Naive thymus-derived CD4-positive, alpha-beta T cell (primary cell): ENCODE data around the gene TLE2. TPM values are rescaled to one million over a fixed set of nuclear protein-coding genes. Genes with fewer than 3 reads are reported as not detected.
"Not testable (repeated sequence)": the region's sequence is repeated elsewhere in the genome, so short reads cannot be mapped to it uniquely, and the experiment has no call there.

ENCODE experiments used
- ATAC-seq: fragments of 150-1000 bp; cut with Tn5 transposase; 2 replicates; pipeline ENCODE4 v1.10.0; 2021; ENCODE audit warnings: mild to moderate bottlenecking, moderate library complexity
- CTCF ChIA-PET: fragments of 350-600 bp; sonication (Branson Sonifier 250); formaldehyde crosslinking; loops from one replicate; lab custom pipeline; 2021; ENCODE audit warnings: antibody characterized with exemption; lab: Charles Lee
- POLR2A ChIA-PET: fragments of 350-600 bp; sonication (Branson Sonifier 250); formaldehyde crosslinking; loops from one replicate; lab custom pipeline; 2021; ENCODE audit warnings: antibody characterized with exemption, inconsistent platforms; lab: Charles Lee
- DNase-seq, 9 donors: peaks; one replicate each; pipeline versions ENCODE4 v3.0.0 to v3.0.0-alpha.2; 2020 to 2022; ENCODE audit warnings: mixed read lengths in 1 of 9
- H3K27ac ChIP-seq: one replicate; pipeline ENCODE4 v1.7.0; 2013; ENCODE audit warnings: mild to moderate bottlenecking, low read depth, low read length, moderate library complexity
- H3K27me3 ChIP-seq, 2 donors: one replicate each; pipeline ENCODE4 v1.7.0; 2013; ENCODE audit warnings: low read length in 2 of 2, mild to moderate bottlenecking in 2 of 2, moderate library complexity in 2 of 2; ENCODE audit not compliant: control insufficient read depth in 2 of 2, insufficient read depth in 2 of 2
- H3K36me3 ChIP-seq, 3 experiments: 1 replicate in 2 of 3; 2 replicates in 1 of 3; pipeline ENCODE4 v1.7.0; 2013; ENCODE audit warnings: low read length in 3 of 3, mild to moderate bottlenecking in 3 of 3, moderate library complexity in 1 of 3; ENCODE audit not compliant: insufficient read depth in 3 of 3, control insufficient read depth in 2 of 3
- H3K4me1 ChIP-seq, 2 donors: one replicate each; pipeline ENCODE4 v1.7.0; 2013; ENCODE audit warnings: low read length in 2 of 2, mild to moderate bottlenecking in 2 of 2, moderate library complexity in 1 of 2; ENCODE audit not compliant: control insufficient read depth in 2 of 2, insufficient read depth in 2 of 2
- H3K4me3 ChIP-seq: 2 replicates; pipeline ENCODE4 v1.7.0; 2013; ENCODE audit warnings: mild to moderate bottlenecking, low read length
- H3K9me3 ChIP-seq, 3 experiments: 1 replicate in 2 of 3; 2 replicates in 1 of 3; pipeline ENCODE4 v1.7.0; 2013; ENCODE audit warnings: low read length in 3 of 3; ENCODE audit not compliant: control insufficient read depth in 2 of 3
- H3K27ac Mint-ChIP-seq, 9 donors: one replicate each; pipeline ENCODE4 v1.8.0; 2020 to 2022; ENCODE audit warnings: mixed read lengths in 9 of 9, mild to moderate bottlenecking in 8 of 9, moderate library complexity in 5 of 9, inconsistent platforms in 2 of 9
- H3K27me3 Mint-ChIP-seq, 5 donors: one replicate each; pipeline ENCODE4 v1.8.0; 2021 to 2022; ENCODE audit warnings: mixed read lengths in 5 of 5, mild to moderate bottlenecking in 1 of 5
- H3K36me3 Mint-ChIP-seq, 5 donors: one replicate each; pipeline ENCODE4 v1.8.0; 2020 to 2022; ENCODE audit warnings: mixed read lengths in 5 of 5, mild to moderate bottlenecking in 3 of 5, inconsistent platforms in 1 of 5
- H3K4me1 Mint-ChIP-seq, 7 donors: one replicate each; pipeline ENCODE4 v1.8.0; 2020 to 2022; ENCODE audit warnings: mixed read lengths in 7 of 7, mild to moderate bottlenecking in 3 of 7, inconsistent platforms in 1 of 7
- H3K4me3 Mint-ChIP-seq, 10 donors: one replicate each; pipeline ENCODE4 v1.8.0; 2020 to 2022; ENCODE audit warnings: mild to moderate bottlenecking in 10 of 10, mixed read lengths in 10 of 10, moderate library complexity in 6 of 10, inconsistent platforms in 2 of 10
- H3K9me3 Mint-ChIP-seq, 11 donors: one replicate each; pipeline ENCODE4 v1.8.0; 2020 to 2022; ENCODE audit warnings: mixed read lengths in 11 of 11, mild to moderate bottlenecking in 4 of 11, inconsistent platforms in 1 of 11, moderate library complexity in 1 of 11
- intact Hi-C, 2 donors: fragments of 100-400 bp; cut with micrococcal nuclease; formaldehyde crosslinking; loops; one replicate each; pipeline ENCODE4 v1.15.1; 2023
- polyA plus RNA-seq, 2 donors: library from polyadenylated mRNA; unstranded; fragments of 300-500 nt; fragmentation: Illumina TruSeq; gene quantifications; one replicate each; pipeline ENCODE4 v1.2.3, GENCODE V29; 2021
- total RNA-seq, 6 experiments: library from RNA in 5 of 6; stranded (reverse) in 5 of 6; gene quantifications; 1 replicate in 5 of 6; 2 replicates in 1 of 6; pipeline ENCODE4 v1.2.3 and lab custom pipeline; 2021 to 2026

The TLE2 gene
- total and polyA plus RNA-seq, 7 experiments from 2014 or later, result 1.1 to 33.6 (median 14.3) TPM

DNA sequence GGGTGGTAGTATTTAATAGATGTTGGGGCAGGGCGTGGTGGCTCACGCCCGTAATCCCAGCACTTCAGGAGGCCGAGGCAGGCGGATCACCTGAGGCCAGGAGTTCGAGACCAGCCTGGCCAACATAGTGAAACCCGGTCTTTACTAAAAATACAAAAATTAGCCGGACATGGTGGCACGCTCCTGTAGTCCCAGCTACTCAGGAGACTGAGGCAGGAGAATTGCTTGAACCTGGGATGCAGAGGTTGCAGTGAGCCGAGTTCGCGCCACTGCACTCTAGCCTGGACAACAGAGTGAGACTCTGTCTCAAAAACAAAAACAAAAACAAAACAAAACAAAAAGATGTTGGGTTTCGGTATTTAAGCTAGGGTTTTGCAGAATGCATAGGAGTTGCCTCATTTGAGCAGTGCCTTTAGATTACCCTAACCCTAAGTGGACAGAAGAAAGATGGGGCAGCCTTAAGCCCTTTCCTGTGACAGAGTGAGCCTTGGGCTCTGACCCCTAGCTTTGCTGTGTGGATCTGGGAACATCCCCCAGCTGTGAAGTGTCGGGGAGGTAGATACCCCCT lies 8.0 kb upstream of the TLE2 start:
- ChIA-PET CTCF (interaction anchor here (2.7 kb wide), 1 partner anchor 25 kb away, joined by 18 read pairs; the partner anchor contains the start of gene TLE5), POLR2A (interaction anchor here (0.6 to 9.9 kb wide), 10 partner anchors 9 to 1447 kb away, joined by 3 to 359 read pairs (median 6); partner anchors contain the start of genes TLE2, TLE5 and TLE6)
- H3K27me3 Mint-ChIP-seq, result peaks cover 0 to 30% (median 0%) of the 10 kb centered on the region in 5 donors
- not testable (repeated sequence) for H3K4me3 ChIP-seq, ATAC-seq, H3K36me3 ChIP-seq, H3K27me3 ChIP-seq, H3K9me3 ChIP-seq, H3K9me3 Mint-ChIP-seq, DNase-seq, H3K36me3 Mint-ChIP-seq
- Histone ChIP-seq H3K4me1 (peaks cover 11 to 16% of the 10 kb centered on the region in 2 donors), H3K27ac (peak overlapping the region; percentile 76)
- peak overlapping the region; percentile 49 to 97 (median 92) for H3K4me3 Mint-ChIP-seq
- intact Hi-C loops, result loop anchor here (1.0 to 5.0 kb wide), 3 partner anchors 9 to 950 kb away; partner anchors contain the start of genes EEF2 (in 1 of the 2) and NCLN (in 1 of the 2)
- peak overlapping the region; percentile 26 to 99 (median 96) for H3K27ac Mint-ChIP-seq
- H3K4me1 Mint-ChIP-seq, result peaks cover 21 to 39% (median 27%) of the 10 kb centered on the region in 7 donors

DNA sequence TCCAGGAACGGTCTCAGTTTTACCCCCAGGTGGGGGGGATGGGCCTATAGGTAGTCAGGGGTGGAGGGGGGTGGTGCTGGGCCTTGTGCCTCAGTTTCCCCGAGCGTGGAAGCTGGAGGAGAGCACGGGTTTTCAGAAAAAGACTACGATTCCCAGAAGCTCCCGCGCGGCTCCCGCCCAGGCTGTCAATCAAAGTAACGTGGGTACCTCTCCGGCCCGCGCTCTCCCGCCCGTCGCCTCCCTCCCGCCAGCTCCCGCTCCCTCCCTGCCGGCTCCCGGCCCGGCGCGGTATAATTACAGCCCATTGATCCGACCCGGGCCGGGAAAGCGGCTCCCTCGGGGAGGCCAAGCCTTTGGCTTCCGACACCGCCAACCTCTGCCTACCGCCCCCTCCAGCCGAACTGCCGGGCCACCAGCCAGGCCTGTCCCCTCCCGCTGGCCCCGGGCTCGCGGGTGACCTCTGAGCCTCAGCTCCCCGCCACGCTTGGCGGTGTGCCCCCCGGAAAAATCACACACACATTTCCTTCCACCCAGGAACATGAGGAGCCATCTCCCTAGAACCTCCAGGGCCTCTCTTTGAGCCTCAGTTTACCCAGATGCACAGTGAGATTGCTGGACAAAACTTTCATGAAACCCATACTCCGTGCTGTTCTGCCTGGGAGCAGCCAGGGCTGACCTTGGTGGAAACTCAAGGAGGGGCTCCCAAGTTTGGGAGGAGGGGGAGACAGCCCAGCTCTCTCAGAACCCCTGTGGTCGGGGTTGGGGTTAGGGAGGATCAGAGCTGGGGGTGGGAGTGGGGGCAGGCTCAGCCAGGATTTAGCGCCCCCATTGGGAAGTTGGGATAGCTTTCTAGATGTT lies 7.3 kb upstream of the TLE2 start:
- H3K9me3 ChIP-seq, result no peaks in the 10 kb centered on the region
- H3K27me3 ChIP-seq, result no peaks in the 10 kb centered on the region
- Mint-ChIP-seq H3K4me3 (peak overlapping the region; percentile 88 to 97 (median 94)), H3K36me3 (no peaks in the 10 kb centered on the region), H3K27ac (peak overlapping the region; percentile 92 to 99 (median 98)), H3K4me1 (peaks cover 21 to 40% (median 27%) of the 10 kb centered on the region in 7 donors), H3K9me3 (peaks cover 0 to 5% (median 0%) of the 10 kb centered on the region in 11 donors), H3K27me3 (peaks cover 0 to 35% (median 0%) of the 10 kb centered on the region in 5 donors)
- H3K4me3 ChIP-seq, result peak overlapping the region; percentile 95
- ATAC-seq (peak; percentile 64), DNase-seq (peak; percentile 66 to 87 (median 82))
- intact Hi-C loops, result loop anchor here (1.0 to 5.0 kb wide), 3 partner anchors 8 to 951 kb away; partner anchors contain the start of genes EEF2 (in 1 of the 2) and NCLN (in 1 of the 2)
- ChIA-PET CTCF (interaction anchor here (0.6 to 2.7 kb wide), 9 partner anchors 9 to 96 kb away, joined by 3 to 18 read pairs (median 5); partner anchors contain the start of gene TLE5), POLR2A (interaction anchor here (0.5 to 9.9 kb wide), 19 partner anchors 9 to 1594 kb away, joined by 3 to 359 read pairs (median 5); partner anchors contain the start of genes TLE5 and TLE6)
- H3K36me3 ChIP-seq, result no peaks in the 10 kb centered on the region
- peak overlapping the region; percentile 76 for H3K27ac ChIP-seq
- peaks cover 11 to 16% of the 10 kb centered on the region in 2 donors for H3K4me1 ChIP-seq

DNA sequence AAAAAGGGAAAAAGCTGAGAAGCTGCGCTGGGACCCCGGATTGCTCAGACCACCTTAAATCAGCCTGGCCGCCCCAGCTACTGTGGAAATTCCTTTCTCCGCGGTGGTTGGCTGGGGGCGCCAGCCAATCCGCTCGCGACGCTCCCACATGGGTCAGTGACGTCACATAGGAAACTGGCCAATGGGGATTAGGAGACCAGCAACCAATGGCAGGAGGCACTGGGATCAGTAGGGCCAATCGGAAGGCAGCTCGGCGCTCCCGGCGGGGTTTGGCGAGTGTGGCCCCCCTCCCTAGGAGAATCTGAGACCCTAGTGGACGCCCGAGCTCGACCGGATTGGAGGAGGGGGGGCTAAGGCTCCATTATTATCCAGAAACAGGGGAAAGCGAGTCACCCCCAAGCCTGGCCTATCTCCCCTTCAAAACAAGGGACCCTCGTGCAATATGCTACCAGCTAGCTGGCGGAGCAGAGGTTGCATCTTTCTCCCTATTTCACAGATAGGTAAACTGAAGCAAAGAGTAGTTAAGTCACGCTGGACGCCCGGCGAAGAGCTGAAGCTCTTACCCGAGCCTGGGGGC lies 6.5 kb upstream of the TLE2 start:
- Histone ChIP-seq H3K27ac (peak overlapping the region; percentile 76), H3K4me3 (peak overlapping the region; percentile 95), H3K9me3 (no peaks in the 10 kb centered on the region), H3K36me3 (no peaks in the 10 kb centered on the region), H3K4me1 (peaks cover 11 to 16% of the 10 kb centered on the region in 2 donors), H3K27me3 (no peaks in the 10 kb centered on the region)
- DNase-seq (peak; percentile 77 to 97 (median 95)), ATAC-seq (peak; percentile 95)
- peak overlapping the region; percentile 88 to 97 (median 94) for H3K4me3 Mint-ChIP-seq
- H3K36me3 Mint-ChIP-seq, result no peaks in the 10 kb centered on the region
- intact Hi-C loops, result loop anchor here (1.0 to 5.0 kb wide), 13 partner anchors 7 to 952 kb away; partner anchors contain the start of genes NCLN (in 2 of the 2), TLE6 (in 2 of the 2), EEF2 (in 1 of the 2) and FZR1 (in 1 of the 2)
- H3K27me3 Mint-ChIP-seq, result peaks cover 0 to 41% (median 0%) of the 10 kb centered on the region in 5 donors
- peaks cover 21 to 44% (median 31%) of the 10 kb centered on the region in 7 donors for H3K4me1 Mint-ChIP-seq
- peaks cover 0 to 5% (median 0%) of the 10 kb centered on the region in 11 donors for H3K9me3 Mint-ChIP-seq
- peak overlapping the region; percentile 92 to 99 (median 98) for H3K27ac Mint-ChIP-seq
- ChIA-PET POLR2A (interaction anchor here (0.5 to 9.9 kb wide), 20 partner anchors 8 to 1594 kb away, joined by 3 to 359 read pairs (median 5); partner anchors contain the start of genes TLE5 and TLE6), CTCF (interaction anchor here (0.6 to 2.7 kb wide), 9 partner anchors 8 to 95 kb away, joined by 3 to 18 read pairs (median 5); partner anchors contain the start of gene TLE5)

DNA sequence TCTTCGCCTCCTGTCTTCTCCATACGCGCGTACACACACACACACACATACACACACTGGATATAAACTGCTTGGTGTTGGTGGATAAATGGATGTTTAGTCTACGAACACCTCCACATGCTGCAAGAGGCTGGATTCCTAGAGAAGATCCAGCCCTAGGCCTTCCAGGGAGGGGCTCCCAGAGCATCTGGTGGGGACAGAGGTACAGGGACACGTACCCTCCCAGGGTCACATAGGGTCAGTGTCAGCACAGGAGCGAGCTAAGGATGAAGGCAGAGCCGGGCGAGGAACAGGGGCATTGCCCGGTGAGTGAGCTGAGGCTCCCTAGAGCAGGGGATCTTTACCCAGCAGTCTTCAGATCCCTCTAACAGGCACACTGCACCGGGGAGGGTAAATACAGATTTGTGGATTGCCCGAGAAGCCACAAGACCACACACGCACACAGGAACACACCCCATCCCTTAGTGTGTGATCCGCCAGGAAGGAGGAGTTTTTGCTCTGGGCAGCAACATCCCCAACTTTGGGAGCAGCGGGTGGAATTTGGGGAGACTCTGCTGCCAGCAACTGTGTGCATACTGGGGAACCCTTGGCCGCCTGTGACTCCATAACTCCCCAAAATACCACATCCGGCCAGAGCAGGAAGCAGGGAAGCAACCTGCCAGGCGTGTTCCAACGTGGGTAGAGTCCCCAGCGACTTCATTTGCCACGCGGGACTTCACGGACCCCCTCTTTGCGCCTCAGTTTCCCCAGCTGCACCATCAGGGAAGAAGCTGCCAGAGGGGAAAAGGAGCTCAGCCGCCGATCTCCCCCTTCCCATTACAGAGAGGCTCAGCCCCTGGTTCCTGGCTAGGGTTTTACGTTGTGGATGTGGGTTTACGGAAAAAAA lies 5.8 kb upstream of the TLE2 start:
- Mint-ChIP-seq H3K4me1 (peaks cover 27 to 50% (median 31%) of the 10 kb centered on the region in 7 donors), H3K36me3 (no peaks in the 10 kb centered on the region), H3K27ac (peak overlapping the region; percentile 92 to 99 (median 98)), H3K27me3 (peaks cover 0 to 49% (median 0%) of the 10 kb centered on the region in 5 donors), H3K9me3 (peaks cover 0 to 5% (median 0%) of the 10 kb centered on the region in 11 donors), H3K4me3 (peak overlapping the region; percentile 88 to 97 (median 94))
- Histone ChIP-seq H3K4me1 (peaks cover 11 to 16% of the 10 kb centered on the region in 2 donors), H3K27ac (peak overlapping the region; percentile 76), H3K27me3 (no peaks in the 10 kb centered on the region), H3K36me3 (no peaks in the 10 kb centered on the region), H3K9me3 (no peaks in the 10 kb centered on the region), H3K4me3 (peak overlapping the region; percentile 95)
- intact Hi-C loops, result loop anchor here (1.0 to 5.0 kb wide), 12 partner anchors 12 to 952 kb away; partner anchors contain the start of genes NCLN (in 2 of the 2), TLE6 (in 2 of the 2), EEF2 (in 1 of the 2) and FZR1 (in 1 of the 2)
- ATAC-seq, result no peak
- ChIA-PET CTCF (interaction anchor here (0.8 to 2.7 kb wide), 8 partner anchors 8 to 84 kb away, joined by 3 to 18 read pairs (median 6); partner anchors contain the start of gene TLE5), POLR2A (interaction anchor here (0.8 to 9.9 kb wide), 11 partner anchors 9 to 150 kb away, joined by 3 to 359 read pairs (median 6); partner anchors contain the start of genes TLE5 and TLE6)
- DNase-seq, result peak in 5 of 9 donors; percentile 18 to 57 (median 44)

DNA sequence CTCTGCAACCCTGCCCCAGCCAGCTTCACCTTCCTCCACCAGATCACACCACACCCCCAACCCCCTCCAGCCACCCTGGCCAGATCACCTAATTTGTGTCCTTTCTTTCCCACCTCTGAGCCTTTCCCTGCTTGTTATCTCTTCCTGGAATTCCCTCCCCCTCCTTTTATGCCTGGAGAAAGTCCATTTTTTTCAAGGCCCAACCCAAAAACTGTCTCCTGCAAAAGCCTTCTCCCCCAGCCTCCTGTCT lies 5.3 kb upstream of the TLE2 start:
- Histone ChIP-seq H3K27me3 (no peaks in the 10 kb centered on the region), H3K36me3 (no peaks in the 10 kb centered on the region), H3K27ac (peak overlapping the region; percentile 76), H3K4me3 (no peak overlapping the region), H3K4me1 (peaks cover 14 to 16% of the 10 kb centered on the region in 2 donors), H3K9me3 (no peaks in the 10 kb centered on the region)
- Mint-ChIP-seq H3K4me1 (peaks cover 27 to 49% (median 35%) of the 10 kb centered on the region in 7 donors), H3K27ac (peak overlapping the region in 5 of 9 donors; percentile 13 to 96 (median 95)), H3K27me3 (peaks cover 0 to 54% (median 0%) of the 10 kb centered on the region in 5 donors), H3K9me3 (peaks cover 0 to 5% (median 0%) of the 10 kb centered on the region in 11 donors), H3K4me3 (peak overlapping the region in 9 of 10 donors; percentile 44 to 97 (median 91)), H3K36me3 (no peaks in the 10 kb centered on the region)
- CTCF ChIA-PET, result no interaction called here
- DNase-seq (no peak), ATAC-seq (no peak)
- intact Hi-C loops, result loop anchor here (2.0 kb wide), 3 partner anchors 18 to 60 kb away; partner anchors contain the start of genes GNA11 (in 1 of the 2) and TLE6 (in 1 of the 2)
- POLR2A ChIA-PET, result interaction anchor here (4.7 to 9.9 kb wide), 2 partner anchors 12 to 23 kb away, joined by 43 to 359 read pairs; partner anchors contain the start of gene TLE5
